H4 (cell line): ENCODE measurements around the gene PTPN14. TPM values are rescaled to one million over a fixed set of nuclear protein-coding genes. Genes with fewer than 3 reads are reported as not detected.
A peak's percentile ranks its signal among the peaks of the same experiment; 100 is the strongest.
"Not testable (repeated sequence)": the region's sequence is repeated elsewhere in the genome, so short reads cannot be mapped to it uniquely, and the experiment has no call there.

Experiments
- DNase-seq: peaks from one replicate; pipeline ENCODE4 v3.0.0-alpha.2; 2015; ENCODE audit warnings: low spot score
- total RNA-seq: library from RNA; depleted of rRNA; stranded (reverse); fragments of >200 nt; shearing (Covaris generic); gene quantifications from 2 replicates; pipeline ENCODE4 v1.2.3, GENCODE V29; 2014

The PTPN14 gene
- total RNA-seq, 1 experiment from 2014 or later = 7.5 TPM

DNA sequence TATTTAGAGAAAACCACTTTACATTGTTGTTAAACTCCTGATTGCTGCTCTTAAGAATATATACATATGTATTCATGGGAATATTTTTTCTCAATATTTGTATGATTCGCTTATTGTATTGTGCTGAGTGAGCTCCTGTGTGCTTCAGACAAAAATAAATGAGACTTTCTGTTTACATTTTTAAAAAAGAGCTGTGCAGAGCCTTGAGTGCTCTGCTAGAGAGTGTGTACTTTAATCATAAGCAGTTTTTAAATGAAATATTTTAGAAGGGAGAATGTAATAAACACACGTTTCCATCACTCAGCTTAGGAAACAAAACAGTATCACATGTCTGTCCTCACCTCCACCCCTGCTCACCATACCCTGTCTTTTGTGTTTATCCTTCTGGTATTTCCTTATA lies 9.7 kb downstream of the PTPN14 start:
- no peak for DNase-seq

GRCh38 chr1:214541206-214541605 lies 10.2 kb downstream of the PTPN14 start:
- DNase-seq = no peak

DNA sequence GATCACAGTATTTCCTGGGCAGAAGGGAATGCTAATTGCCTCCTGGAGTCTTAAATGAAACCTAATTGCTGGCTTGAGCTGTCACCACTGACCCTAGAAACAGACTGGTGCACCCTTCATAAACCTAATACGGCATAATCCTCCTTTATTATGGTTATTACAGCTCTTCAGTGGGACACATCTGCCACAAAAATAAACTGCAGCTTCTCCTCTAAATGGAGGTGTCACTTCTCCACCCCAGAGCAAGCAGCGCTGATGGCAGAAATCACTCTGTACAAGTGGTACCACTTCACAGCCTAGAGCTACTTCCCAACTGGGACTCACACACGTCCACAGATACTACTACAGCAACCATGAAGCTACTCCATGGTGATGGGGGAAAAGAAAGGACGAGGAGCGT lies 11.1 kb downstream of the PTPN14 start:
- no peak for DNase-seq

DNA sequence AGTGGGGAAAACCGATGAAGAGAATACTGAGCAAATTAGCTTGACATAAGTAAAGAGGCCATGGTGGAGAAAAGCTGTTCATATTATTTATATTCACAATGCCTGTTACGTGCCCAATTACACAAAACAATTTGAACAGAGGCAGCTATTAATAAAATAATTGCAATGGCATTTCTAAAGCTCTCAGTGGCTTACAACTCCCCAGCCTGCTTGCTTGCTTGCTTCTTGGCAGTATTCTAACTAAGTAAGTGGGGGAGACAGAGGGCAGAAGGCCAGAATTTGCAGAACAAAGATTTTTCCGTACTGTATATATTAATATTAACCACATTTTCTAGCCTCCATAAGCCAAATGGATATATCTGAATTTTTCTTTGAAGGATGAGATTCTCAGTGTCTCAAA lies 12.9 kb downstream of the PTPN14 start:
- DNase-seq = no peak

GRCh38 chr1:214537872-214538473 lies 13.4 kb downstream of the PTPN14 start:
- DNase-seq = no peak

DNA sequence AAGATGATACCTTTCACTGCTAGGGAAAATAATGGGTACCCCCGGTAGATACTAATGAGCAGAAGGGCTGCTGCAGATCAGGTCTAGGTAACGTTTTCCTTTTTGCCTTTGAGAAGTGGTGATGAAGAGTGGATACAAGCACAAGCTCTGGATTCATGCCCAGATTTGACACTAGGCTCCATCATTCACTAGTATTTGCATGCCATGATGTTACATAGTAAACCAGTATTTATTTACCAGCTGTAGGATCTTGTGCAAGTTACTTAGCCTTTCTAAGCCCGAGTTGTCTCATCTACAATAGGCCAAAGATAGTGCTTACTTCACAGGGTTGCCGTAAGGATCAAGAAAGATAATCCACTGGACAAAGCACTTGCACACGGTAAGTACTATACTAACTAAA lies 14.2 kb downstream of the PTPN14 start:
- no peak for DNase-seq

DNA sequence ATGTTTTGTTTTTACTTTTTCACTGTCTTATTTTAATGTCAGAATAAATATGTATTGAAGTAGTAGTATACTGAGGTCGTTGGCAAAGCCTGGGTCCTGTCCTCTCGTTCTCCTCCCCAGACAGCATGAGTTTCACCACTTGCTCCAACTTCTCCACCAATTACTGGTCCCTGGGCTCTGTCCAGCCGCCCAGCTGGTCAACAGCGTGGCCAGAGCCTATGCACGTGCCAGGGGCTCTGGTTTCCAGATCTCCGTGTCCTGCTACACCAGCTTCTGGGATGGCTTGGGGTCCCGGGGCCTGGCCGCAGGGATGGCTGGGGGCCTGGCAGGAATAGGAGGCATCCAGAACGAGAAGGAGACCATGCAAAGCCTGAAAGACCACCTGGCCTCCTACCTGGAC lies 19.3 kb downstream of the PTPN14 start:
- no peak for DNase-seq

- peak; percentile 88 for DNase-seq
These were observed 25.8 kb downstream of the PTPN14 start for GRCh38 chr1:214525535-214526019.

GRCh38 chr1:214524824-214525223 lies 26.6 kb downstream of the PTPN14 start:
- DNase-seq = peak; percentile 19

DNA sequence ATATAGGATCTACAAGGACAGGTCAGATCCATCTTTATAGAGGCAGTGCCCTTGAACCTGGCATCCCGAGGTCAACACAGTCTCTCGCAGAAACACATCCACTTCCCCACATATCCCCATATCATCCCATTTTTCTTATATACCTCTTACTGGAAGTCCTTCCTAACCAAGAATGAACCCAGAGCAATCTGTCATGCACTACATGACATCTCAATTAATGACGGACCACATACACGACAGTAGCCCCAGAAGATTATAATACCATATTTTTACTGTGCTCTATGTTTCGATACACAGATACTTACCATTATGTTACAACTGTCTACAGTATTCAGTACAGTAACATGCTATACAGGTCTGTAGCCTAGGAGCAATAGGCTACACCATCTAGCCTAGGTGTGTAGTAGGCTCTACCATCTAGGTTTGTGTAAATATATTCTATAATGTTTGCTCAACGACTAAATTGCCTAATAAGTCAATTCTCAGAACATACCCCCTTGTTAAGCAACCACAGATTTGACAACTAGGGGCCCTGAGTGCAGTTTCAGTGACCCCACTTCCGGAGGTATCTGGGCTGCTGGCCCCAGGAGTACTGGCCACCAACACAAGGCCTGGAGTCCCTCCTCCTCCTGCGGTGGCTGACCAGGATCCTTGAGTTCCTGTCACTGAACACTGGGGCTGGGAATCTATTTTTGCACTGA lies 28.1 kb downstream of the PTPN14 start:
- no peak for DNase-seq

GRCh38 chr1:214521458-214521857 lies 29.9 kb downstream of the PTPN14 start:
- DNase-seq = not testable (repeated sequence)

DNA sequence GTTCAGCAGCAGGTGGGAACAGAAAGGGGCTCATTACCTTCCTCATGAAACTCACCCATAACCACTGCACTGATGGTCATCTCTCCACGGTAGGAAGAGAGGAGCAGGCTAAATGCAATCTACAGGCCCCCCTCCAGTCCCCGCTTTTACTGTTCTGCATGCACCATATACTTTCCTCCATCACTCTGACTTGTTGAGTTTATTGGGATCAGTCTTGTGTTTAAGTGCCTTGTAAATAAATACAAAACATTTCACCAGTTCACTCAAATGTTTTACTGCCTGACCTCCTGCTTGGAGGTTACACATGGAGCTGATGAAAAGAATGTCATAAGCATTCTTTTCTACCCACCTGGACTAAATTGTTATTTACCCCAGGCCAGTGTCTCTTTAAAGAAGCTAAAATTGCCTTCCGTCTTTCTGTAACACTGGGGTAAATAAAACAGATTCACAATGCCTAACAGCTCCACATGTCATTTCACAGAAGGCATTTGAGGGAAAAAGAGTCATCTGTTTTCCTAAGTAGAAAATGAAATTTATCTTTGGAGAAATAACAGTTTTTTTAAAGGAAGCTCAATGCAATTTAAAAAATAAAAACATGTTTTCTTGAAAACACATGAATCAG lies 30.7 kb downstream of the PTPN14 start:
- DNase-seq = no peak

DNA sequence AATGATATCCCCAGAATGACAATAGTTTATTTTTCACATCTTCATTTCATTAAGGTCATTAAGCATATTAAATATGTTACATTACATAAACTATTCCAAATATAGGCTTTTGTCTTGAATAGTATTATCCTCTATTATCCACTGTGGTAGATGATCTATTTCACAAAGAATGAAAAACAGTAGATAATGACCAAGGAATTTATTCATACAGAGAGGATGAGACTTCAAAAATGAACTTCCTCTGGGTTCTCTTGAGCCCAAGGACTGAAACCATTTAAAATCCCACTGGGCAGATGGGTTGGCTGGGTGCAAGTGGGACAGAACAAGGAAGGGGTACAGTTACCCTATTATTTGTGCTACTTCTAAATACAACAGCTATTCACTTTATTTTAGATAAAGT lies 33.0 kb downstream of the PTPN14 start:
- no peak for DNase-seq

DNA sequence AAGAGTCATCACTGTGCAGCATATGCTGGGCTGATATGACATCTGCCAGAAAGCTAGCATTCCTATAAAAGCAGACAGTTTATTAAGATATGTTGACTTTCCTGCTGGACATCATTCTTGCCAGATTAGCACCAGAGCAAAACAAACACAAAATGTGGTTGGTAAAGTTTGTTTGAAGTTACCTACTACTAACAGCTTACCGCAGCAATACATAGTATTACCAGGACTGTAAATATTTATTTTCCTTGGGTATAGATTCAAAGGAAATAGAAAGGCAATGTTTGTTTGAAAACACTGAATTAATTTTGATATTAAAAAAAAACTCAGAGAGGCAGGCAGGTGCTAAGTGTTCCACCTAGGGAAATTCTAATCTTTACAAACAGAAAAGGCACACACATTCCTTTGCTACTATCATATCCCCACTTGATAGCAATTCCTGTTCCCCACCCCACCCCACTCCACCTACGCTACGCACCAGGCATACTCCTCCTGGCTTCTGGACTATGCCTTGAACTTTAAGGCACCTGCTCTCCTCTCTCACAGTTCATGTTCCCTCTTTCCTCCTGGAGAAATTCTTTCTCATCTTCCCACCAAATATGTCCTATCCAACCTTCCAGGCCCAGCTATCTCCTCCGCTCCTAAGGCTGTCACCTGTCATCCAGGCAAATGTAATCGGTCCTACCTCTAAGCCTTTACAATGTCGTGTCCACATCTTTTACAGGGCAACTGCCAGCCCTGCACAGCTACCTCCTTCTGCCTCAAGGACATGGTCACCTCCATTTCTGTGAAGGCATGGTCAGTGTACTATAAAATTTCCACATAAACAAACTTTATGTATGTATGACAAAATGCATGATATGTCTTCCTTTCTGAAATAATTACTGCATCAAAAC lies 34.7 kb downstream of the PTPN14 start:
- DNase-seq = no peak

DNA sequence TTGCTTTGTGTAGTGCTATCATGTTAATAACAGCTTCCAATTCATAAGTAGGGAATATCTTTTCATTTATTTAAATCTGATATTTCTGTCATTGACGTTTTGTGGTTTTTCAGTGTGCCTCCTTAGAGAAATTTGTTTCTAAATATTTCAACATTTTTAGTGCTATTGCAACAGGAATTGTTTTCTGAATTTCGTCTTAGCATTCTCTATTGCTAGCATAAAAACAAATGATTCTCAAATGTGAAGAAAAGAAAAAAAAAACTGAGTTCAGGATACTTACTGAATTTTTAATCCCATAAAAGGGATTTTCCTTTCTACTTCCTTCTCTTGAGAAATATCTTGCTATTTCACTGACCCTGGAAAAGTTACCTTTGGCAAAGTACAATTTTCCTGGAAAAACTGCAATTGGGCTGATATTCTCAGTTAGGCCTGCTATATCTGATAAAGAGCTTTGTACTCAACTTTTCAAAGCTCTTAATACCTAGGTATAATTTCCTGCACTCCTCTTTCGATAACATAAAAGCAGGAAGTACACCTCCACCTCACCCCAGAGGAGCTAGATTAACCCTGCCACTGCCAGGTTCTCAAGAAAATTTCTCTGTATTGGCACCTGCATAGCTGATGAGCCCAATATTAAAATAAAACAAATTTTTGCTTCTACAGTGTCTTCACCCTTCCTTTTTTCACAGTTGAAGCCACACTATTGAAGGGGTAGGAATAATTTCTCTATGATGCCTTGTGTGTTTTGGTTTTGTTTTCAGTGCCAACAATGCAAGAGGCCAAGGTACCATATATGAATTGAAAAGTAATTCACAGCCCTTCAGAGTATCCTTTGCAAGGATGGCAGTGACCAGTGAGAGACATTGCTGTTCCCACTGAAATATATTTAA lies 35.6 kb downstream of the PTPN14 start:
- DNase-seq = no peak

DNA sequence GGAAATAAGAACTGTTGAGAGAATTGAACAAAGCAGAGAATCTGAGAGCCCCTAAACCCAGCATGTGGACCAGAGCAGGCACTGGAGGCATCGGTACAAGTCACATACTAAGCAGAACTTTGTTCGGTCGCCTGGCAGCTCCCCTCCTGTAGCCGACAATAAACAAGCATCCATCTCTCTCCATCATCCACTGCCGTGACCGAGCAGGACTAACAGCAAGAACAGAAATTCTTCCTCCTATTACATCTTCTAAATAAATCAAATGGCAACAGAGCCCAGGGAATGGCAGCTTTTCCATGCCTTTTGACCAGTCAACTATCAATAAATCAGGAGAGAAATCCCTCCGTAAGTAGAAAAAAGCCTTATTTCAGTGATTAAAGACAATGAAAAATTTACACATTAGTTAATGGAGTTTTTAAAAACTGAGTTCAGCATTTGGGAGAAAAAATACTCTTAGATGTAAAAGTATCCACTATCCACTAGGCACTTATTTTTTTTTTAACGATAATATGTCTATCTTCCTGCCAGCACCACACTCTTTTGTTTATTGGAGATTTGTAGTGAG lies 36.5 kb downstream of the PTPN14 start:
- no peak for DNase-seq

DNA sequence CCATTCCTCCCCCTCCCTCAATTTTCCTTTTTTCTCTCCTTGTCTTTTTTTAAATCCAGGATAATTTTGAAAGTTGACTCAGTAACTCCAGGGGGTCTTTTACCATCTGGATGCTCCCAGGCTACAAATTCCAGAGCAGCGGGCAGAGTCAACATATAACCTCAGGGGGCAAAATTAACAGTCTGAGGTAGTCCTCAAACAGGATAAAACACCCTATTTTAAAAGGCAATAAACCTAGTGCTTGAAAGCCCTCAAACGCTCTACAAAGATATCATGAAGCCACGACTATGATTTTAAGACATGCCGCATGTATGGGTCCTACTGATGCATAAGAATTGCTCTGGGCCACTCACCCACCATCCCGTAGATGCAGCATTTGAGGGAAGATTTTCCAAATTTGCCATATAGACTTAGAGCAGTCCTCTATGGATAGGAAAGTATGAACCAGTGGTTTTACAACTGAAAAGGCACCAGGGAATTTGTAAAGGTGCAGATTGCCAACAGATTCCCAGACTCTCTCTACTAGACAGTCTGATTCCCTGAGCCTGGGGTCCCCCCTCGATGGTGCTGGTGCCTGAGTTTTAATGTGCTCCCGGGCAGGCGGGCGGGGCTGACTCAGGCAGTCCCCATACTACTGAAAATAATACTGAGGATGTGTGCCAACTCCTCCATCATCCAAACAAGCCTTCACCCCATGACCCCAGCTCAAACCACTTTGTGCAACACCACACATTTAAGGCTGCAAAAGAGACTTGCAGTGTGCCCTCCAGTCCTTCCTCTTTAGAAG lies 37.2 kb downstream of the PTPN14 start:
- peak; percentile 42 for DNase-seq

DNA sequence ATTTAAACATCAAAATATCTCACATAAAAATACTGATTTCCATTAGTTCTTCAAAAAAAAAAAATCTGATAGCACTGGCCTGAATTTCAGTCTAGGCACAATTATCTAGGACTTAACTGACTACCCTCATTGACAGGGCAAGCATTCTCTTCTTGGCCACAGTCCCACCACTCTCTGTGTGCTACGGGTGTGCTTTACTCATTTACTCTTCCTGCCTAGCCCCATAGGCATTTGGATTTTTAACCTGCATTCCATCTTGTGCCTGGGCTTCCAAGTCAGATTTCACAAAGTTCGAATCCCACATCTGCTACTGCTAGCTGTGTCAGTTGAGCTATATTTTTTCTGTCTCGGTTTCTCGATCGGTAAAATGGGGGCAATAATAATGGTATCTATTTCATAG lies 38.0 kb downstream of the PTPN14 start:
- no peak for DNase-seq

DNA sequence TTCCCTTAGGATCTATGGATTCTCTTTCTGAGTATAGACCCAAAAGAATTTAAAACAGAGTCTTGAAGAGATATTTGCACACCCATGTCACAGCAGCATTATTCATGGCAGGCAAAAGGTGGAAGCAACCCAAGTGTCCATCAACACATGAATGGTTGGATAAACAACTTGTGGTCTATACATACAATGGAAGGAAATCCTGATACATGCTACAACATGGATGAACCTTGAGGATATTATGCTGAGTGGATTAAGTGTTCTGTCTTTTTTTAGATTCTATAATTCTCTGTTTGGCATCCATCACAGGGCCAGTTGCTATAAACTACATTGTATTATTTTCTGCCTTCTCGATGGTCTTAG lies 39.8 kb downstream of the PTPN14 start:
- DNase-seq = no peak
